Fibroblast of lung (primary cell): ENCODE data around the gene SUGT1. TPM values are rescaled to one million over a fixed set of nuclear protein-coding genes. Genes with fewer than 3 reads are reported as not detected.
"Not testable (repeated sequence)": the region's sequence is repeated elsewhere in the genome, so short reads cannot be mapped to it uniquely, and the experiment has no call there.

Source experiments
- DNase-seq, 2 donors: peaks; one replicate each; pipeline versions ENCODE4 v3.0.0 to v3.0.0-alpha.2; 2010; ENCODE audit warnings: low read depth in 2 of 2
- H2AFZ ChIP-seq: 2 replicates; pipeline ENCODE4 v1.5.1; 2012; ENCODE audit warnings: low read length, control low read depth, inconsistent platforms
- H3K27ac ChIP-seq: 2 replicates; pipeline ENCODE4 v1.5.1; 2011; ENCODE audit warnings: low read length, control low read depth; ENCODE audit not compliant: insufficient read depth
- H3K27me3 ChIP-seq: 2 replicates; pipeline ENCODE4 v1.5.1; 2011; ENCODE audit warnings: mild to moderate bottlenecking, low read length; ENCODE audit not compliant: control insufficient read depth, insufficient read depth
- H3K36me3 ChIP-seq: 2 replicates; pipeline ENCODE4 v1.5.1; 2011; ENCODE audit warnings: low read length; ENCODE audit not compliant: control insufficient read depth, insufficient read depth
- H3K4me1 ChIP-seq: 2 replicates; pipeline ENCODE4 v1.5.1; 2011; ENCODE audit warnings: low read length; ENCODE audit not compliant: control insufficient read depth, insufficient read depth; ENCODE audit errors: extremely low read depth
- H3K4me2 ChIP-seq: 2 replicates; pipeline ENCODE4 v1.5.1; 2011; ENCODE audit warnings: low read length, control low read depth; ENCODE audit not compliant: insufficient read depth; ENCODE audit errors: extremely low read depth
- H3K4me3 ChIP-seq, 4 experiments: fragments of 200-600 bp in 1 of 4; sonication (generic) in 1 of 4; replicated peaks in 1 of 4; 2 replicates each; pipeline ENCODE4 v1.5.1; 2011 to 2016; ENCODE audit warnings: low read length in 4 of 4, low read depth in 3 of 4, mild to moderate bottlenecking in 3 of 4, control low read depth in 2 of 4, inconsistent platforms in 1 of 4, mixed read lengths in 1 of 4; ENCODE audit not compliant: insufficient read depth in 1 of 4; ENCODE audit errors: control extremely low read depth in 1 of 4
- H3K79me2 ChIP-seq: 2 replicates; pipeline ENCODE4 v1.5.1; 2012; ENCODE audit warnings: mild to moderate bottlenecking, low read length, inconsistent platforms; ENCODE audit not compliant: control insufficient read depth, insufficient read depth
- H3K9ac ChIP-seq: 2 replicates; pipeline ENCODE4 v1.5.1; 2011; ENCODE audit warnings: mild to moderate bottlenecking, low read length, control low read depth; ENCODE audit not compliant: insufficient read depth
- H3K9me3 ChIP-seq: 2 replicates; pipeline ENCODE4 v1.5.1; 2012; ENCODE audit warnings: low read depth, low read length; ENCODE audit not compliant: control insufficient read depth, insufficient read depth
- H4K20me1 ChIP-seq: 2 replicates; pipeline ENCODE4 v1.5.1; 2011; ENCODE audit warnings: low read length; ENCODE audit not compliant: control insufficient read depth, insufficient read depth; ENCODE audit errors: extremely low read depth
- CTCF ChIP-seq, 2 donors: IDR thresholded peaks in 1 of 2; conservative IDR thresholded peaks in 1 of 2; 1 replicate in 1 of 2; 2 replicates in 1 of 2; pipeline ENCODE4 v1.5.1; 2011 to 2012; ENCODE audit warnings: low read length in 2 of 2, control low read depth in 1 of 2, inconsistent platforms in 1 of 2, low read depth in 1 of 2, mild to moderate bottlenecking in 1 of 2
- EZH2 ChIP-seq: IDR thresholded peaks from 2 replicates; pipeline ENCODE4 v1.5.1; 2012; ENCODE audit warnings: low read length, control low read depth, mild to moderate bottlenecking; ENCODE audit errors: missing control alignments
- polyA plus RNA-seq, 2 donors: library from polyadenylated mRNA; depleted of rRNA in 1 of 2; stranded (reverse) in 1 of 2; unstranded in 1 of 2; fragments of >200 nt; gene quantifications; 2 replicates each; pipeline ENCODE4 v1.2.1, GENCODE V29; 2011 to 2012; ENCODE audit warnings: missing spikeins in 1 of 2
- total RNA-seq: library from RNA; depleted of rRNA; stranded (reverse); fragments of >200 nt; gene quantifications from 2 replicates; pipeline ENCODE4 v1.2.1, GENCODE V29; 2014

SUGT1 gene
- total and polyA plus RNA-seq, 2 donors (not counting 1 experiment from before 2014, with no cell fraction given) = 45.2 to 59.4 TPM

DNA sequence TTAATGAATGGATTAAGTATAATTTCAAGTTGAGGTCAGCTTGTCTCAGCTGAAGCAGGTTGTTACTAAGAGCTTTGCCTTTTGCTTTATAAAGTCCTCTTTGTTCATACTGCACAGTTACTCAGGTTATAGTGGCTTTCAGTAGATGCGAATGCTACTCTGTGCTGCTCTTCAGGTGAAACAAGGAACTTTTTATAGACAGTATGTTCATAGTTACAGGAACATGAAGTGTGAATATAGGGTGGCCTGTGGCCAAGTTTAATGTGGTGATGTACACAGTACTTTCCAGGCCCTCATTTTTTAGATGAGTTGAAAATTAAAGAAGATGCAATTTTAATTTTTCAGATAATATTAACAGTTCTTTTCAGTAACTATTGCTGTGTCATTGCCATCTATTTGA lies 20.8 kb downstream of the SUGT1 start:
- no peaks in the 10 kb centered on the region for H4K20me1 ChIP-seq
- no peak overlapping the region for H3K27ac ChIP-seq
- H3K9me3 ChIP-seq = no peaks in the 10 kb centered on the region
- no peaks in the 10 kb centered on the region for H3K27me3 ChIP-seq
- H3K4me1 ChIP-seq = no peaks in the 10 kb centered on the region
- no peaks in the 10 kb centered on the region for H3K79me2 ChIP-seq
- DNase-seq = no peak
- H2AFZ ChIP-seq = no peak overlapping the region
- H3K9ac ChIP-seq = no peak overlapping the region
- TF ChIP-seq CTCF (conservative IDR thresholded peaks at IDR 0.05 in 1 of 2, IDR thresholded peaks at IDR 0.05 in 1 of 2; ENCODE audit: low read depth in 1 of 2, low read length in 2 of 2) (no peak), EZH2 (no peak)
- H3K4me2 ChIP-seq = no peak overlapping the region
- no peak overlapping the region for H3K4me3 ChIP-seq
- H3K36me3 ChIP-seq = peaks cover 3% of the 10 kb centered on the region

DNA sequence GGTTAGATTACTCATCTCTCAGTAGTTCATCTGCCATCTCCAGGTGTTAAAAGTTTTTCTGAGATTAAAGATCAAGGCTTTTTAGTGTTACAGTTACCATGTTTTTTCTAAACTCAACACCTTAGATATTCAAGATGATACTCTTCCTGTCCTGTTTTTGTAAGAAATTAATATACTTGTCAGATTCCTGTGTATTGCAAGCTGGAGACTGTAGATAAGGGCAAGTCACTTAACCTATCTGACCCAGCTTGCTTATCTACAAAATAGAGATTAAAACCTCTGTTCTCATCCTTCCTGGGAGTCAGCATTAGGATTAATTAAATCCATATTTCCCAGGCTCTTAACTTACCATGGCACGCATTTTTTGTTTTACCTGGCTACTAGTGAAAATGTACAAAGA lies 25.2 kb downstream of the SUGT1 start:
- no peak overlapping the region for H3K4me3 ChIP-seq
- H4K20me1 ChIP-seq = no peaks in the 10 kb centered on the region
- no peak overlapping the region for H3K9ac ChIP-seq
- H3K27ac ChIP-seq = no peak overlapping the region
- H3K4me2 ChIP-seq = no peak overlapping the region
- no peaks in the 10 kb centered on the region for H3K79me2 ChIP-seq
- no peak overlapping the region for H2AFZ ChIP-seq
- H3K36me3 ChIP-seq = peaks cover 5% of the 10 kb centered on the region
- no peaks in the 10 kb centered on the region for H3K9me3 ChIP-seq
- no peaks in the 10 kb centered on the region for H3K27me3 ChIP-seq
- no peaks in the 10 kb centered on the region for H3K4me1 ChIP-seq
- DNase-seq = no peak
- no peak for TF ChIP-seq CTCF (conservative IDR thresholded peaks at IDR 0.05 in 1 of 2, IDR thresholded peaks at IDR 0.05 in 1 of 2; ENCODE audit: low read depth in 1 of 2, low read length in 2 of 2)
- no peak for TF ChIP-seq EZH2

DNA sequence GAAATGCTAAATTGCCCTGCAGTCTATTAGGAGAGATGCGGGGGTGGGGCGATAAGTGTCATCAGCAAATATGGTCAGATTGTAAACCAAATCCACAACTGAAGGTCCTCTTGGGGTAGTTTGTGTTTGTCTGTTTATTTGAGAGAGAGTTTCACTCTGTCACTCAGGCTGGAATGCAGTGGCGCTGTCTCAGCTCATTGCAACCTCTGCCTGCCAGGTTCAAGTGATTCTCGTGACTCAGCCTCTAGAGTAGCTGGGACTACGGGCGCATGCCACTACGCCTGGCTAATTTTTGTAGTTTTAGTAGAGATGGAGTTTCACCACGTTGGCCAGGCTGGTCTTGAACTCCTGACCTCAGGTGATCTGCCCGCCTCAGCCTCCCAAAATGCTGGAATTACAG lies 33.2 kb downstream of the SUGT1 start:
- not testable (repeated sequence) for H3K27ac ChIP-seq, H3K27me3 ChIP-seq, DNase-seq, H4K20me1 ChIP-seq, H3K9ac ChIP-seq, H2AFZ ChIP-seq, H3K4me1 ChIP-seq, H3K4me2 ChIP-seq, H3K36me3 ChIP-seq, H3K79me2 ChIP-seq, H3K9me3 ChIP-seq, H3K4me3 ChIP-seq
